Panc1 (cell line): ENCODE results near the gene MOK. TPM values are rescaled to one million over a fixed set of nuclear protein-coding genes. Genes with fewer than 3 reads are reported as not detected.

Experiments
- ATAC-seq: fragments of 200-7000 bp; cut with Tn5 transposase; 2 replicates; pipeline ENCODE4 v1.9.1; 2020; ENCODE audit warnings: mild to moderate bottlenecking, moderate library complexity
- BruUV-seq: library from RNA; stranded (reverse); fragments of 400-500 nt; replicated peaks from 2 replicates; lab custom pipeline; 2021; lab: Mats Ljungman, UMichigan
- CTCF ChIA-PET: fragments of 300-600 bp; sonication (Branson Sonifier 250); formaldehyde crosslinking; loops from one replicate; lab custom pipeline; 2022; ENCODE audit warnings: antibody characterized with exemption; lab: Charles Lee
- POLR2A ChIA-PET: fragments of 300-600 bp; sonication (Branson Sonifier 250); formaldehyde crosslinking; loops from one replicate; lab custom pipeline; 2022; ENCODE audit warnings: antibody characterized with exemption; lab: Charles Lee
- DNase-seq: peaks from one replicate; pipeline ENCODE4 v3.0.0-alpha.2; 2010; ENCODE audit warnings: low read depth, low spot score
- H3K27ac ChIP-seq: 2 replicates; pipeline ENCODE4 v1.5.1; 2011; ENCODE audit warnings: mild to moderate bottlenecking, low read length, inconsistent platforms
- H3K27me3 ChIP-seq: fragments of 200-500 bp; sonication (Bioruptor generic); 2 replicates; pipeline ENCODE4 v1.6.0; 2014; ENCODE audit warnings: low read length, inconsistent platforms; ENCODE audit not compliant: control insufficient read depth, insufficient read depth
- H3K36me3 ChIP-seq: fragments of 200-500 bp; sonication (Bioruptor generic); 2 replicates; pipeline ENCODE4 v1.5.1; 2014; ENCODE audit warnings: inconsistent platforms, mild to moderate bottlenecking, low read length, moderate library complexity; ENCODE audit not compliant: control insufficient read depth, insufficient read depth
- H3K4me1 ChIP-seq: 2 replicates; pipeline ENCODE4 v1.5.1; 2011; ENCODE audit warnings: inconsistent platforms, mild to moderate bottlenecking, low read length, moderate library complexity; ENCODE audit not compliant: control insufficient read depth, insufficient read depth
- H3K4me3 ChIP-seq, 2 experiments: 2 replicates each; pipeline ENCODE4 v1.5.1; 2011 to 2012; ENCODE audit warnings: low read depth in 2 of 2, low read length in 2 of 2, mild to moderate bottlenecking in 2 of 2, inconsistent platforms in 1 of 2, moderate library complexity in 1 of 2
- H3K9me3 ChIP-seq: fragments of 200-500 bp; sonication (Bioruptor generic); 2 replicates; pipeline ENCODE4 v1.5.1; 2014; ENCODE audit warnings: low read depth, mild to moderate bottlenecking, inconsistent platforms, low read length, moderate library complexity; ENCODE audit not compliant: control insufficient read depth, insufficient read depth
- CTCF ChIP-seq: fragments of 450-650 bp; IDR thresholded peaks from 2 replicates; pipeline ENCODE4 v1.5.1; 2017; ENCODE audit warnings: mild to moderate bottlenecking
- POLR2AphosphoS5 ChIP-seq: IDR thresholded peaks from 2 replicates; pipeline ENCODE4 v1.6.1; 2012; ENCODE audit warnings: mild to moderate bottlenecking, low read depth, low read length, moderate library complexity
- REST ChIP-seq, 2 experiments: IDR thresholded peaks; 2 replicates each; pipeline ENCODE4 v1.6.1; 2011 to 2012; ENCODE audit warnings: low read depth in 2 of 2, control low read depth in 1 of 2, low read length in 1 of 2, mild to moderate bottlenecking in 1 of 2, moderate library complexity in 1 of 2; ENCODE audit not compliant: insufficient read depth in 1 of 2
- SIN3A ChIP-seq: IDR thresholded peaks from 2 replicates; pipeline ENCODE4 v1.6.1; 2012; ENCODE audit warnings: low read depth, mild to moderate bottlenecking, low read length, moderate library complexity, borderline replicate concordance; ENCODE audit not compliant: insufficient read depth
- TCF7L2 ChIP-seq: IDR thresholded peaks from 2 replicates; pipeline ENCODE4 v1.6.1; 2011; ENCODE audit warnings: mild to moderate bottlenecking, low read depth, low read length, inconsistent platforms
- in situ Hi-C: cut with HindIII; loops from 2 replicates; pipeline ENCODE4 v1.10.0; 2016; ENCODE audit warnings: low sequenced_read_pairs, low pct_unique_long_range_greater_than_20kb
- intact Hi-C: fragments of 100-400 bp; cut with micrococcal nuclease; formaldehyde crosslinking; loops from one replicate; pipeline ENCODE4 v1.10.0; 2022; ENCODE audit not compliant: unreplicated experiment
- total RNA-seq: library from RNA; stranded (reverse); gene quantifications from one replicate; pipeline ENCODE4 v1.2.1, GENCODE V29; 2021; ENCODE audit not compliant: unreplicated experiment

Gene MOK
- total RNA-seq, 1 experiment from 2014 or later, result 9.8 TPM

GRCh38 chr14:102316743-102317563 is 12.0 kb upstream of the MOK start:
- Histone ChIP-seq H3K36me3 (no peaks in the 10 kb centered on the region), H3K4me1 (peaks cover 25% of the 10 kb centered on the region), H3K27ac (peak overlapping the region; percentile 87), H3K9me3 (no peaks in the 10 kb centered on the region), H3K4me3 (peak overlapping the region; percentile 57 to 75), H3K27me3 (no peaks in the 10 kb centered on the region)
- DNase-seq (peak; percentile 61), ATAC-seq (peak; percentile 79)
- ChIA-PET POLR2A (no interaction called here), CTCF (no interaction called here)
- no peak for TF ChIP-seq TCF7L2
- peak; percentile 69 for TF ChIP-seq CTCF
- BruUV-seq, result no TSS peak
- in situ Hi-C loops, result loop anchor here (25.0 kb wide), 1 partner anchor 105 kb away; no protein-coding TSS in a partner anchor
- intact Hi-C loops, result loop anchor here (10.0 kb wide), 1 partner anchor 352 kb away; the partner anchor contains the start of gene DYNC1H1

DNA sequence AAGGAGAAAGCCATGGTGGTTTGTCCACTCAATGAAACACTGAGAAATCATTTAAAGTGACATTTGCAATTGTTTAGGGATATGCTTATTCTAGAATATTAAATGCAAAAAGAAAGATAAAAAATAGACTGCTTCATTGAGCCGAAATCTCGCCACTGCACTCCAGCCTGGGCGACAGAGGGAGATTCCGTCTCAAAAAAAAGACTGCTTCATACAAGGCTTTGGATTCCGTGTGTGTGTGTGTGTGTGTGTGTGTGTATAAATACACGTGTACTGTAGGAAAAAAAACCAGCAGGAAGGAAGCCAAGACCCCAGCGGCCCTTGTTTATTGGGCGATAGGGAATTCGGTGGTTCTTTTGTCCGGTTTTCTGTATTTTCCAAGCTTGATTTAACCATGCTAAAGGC is 11.4 kb upstream of the MOK start:
- Histone ChIP-seq H3K27me3 (no peaks in the 10 kb centered on the region), H3K27ac (peak overlapping the region; percentile 87), H3K36me3 (no peaks in the 10 kb centered on the region), H3K4me3 (peak overlapping the region; percentile 57 to 75), H3K9me3 (no peaks in the 10 kb centered on the region), H3K4me1 (peaks cover 25% of the 10 kb centered on the region)
- DNase-seq (no peak), ATAC-seq (no peak)
- ChIA-PET CTCF (interaction anchor here (0.6 kb wide), 1 partner anchor 1279 kb away, joined by 3 read pairs; no protein-coding TSS in a partner anchor), POLR2A (no interaction called here)
- intact Hi-C loops (loop anchor here (10.0 kb wide), 1 partner anchor 352 kb away; the partner anchor contains the start of gene DYNC1H1), in situ Hi-C loops (loop anchor here (25.0 kb wide), 1 partner anchor 104 kb away; no protein-coding TSS in a partner anchor)
- no peak for TF ChIP-seq REST (IDR thresholded peaks at IDR 0.05; ENCODE audit: insufficient read depth in 1 of 2, low read depth in 2 of 2, low read length in 1 of 2)
- BruUV-seq, result no TSS peak

- BruUV-seq, result no TSS peak
- H3K4me3 ChIP-seq, result no peak overlapping the region; a peak in 1 of 4 replicates
- no peaks in the 10 kb centered on the region for H3K36me3 ChIP-seq
- no peaks in the 10 kb centered on the region for H3K9me3 ChIP-seq
- in situ Hi-C loops, result loop anchor here (25.0 kb wide), 1 partner anchor 103 kb away; no protein-coding TSS in a partner anchor
- POLR2A ChIA-PET, result interaction anchor here (0.5 kb wide), 1 partner anchor 11 kb away, joined by 3 read pairs; no protein-coding TSS in a partner anchor
- TF ChIP-seq POLR2AphosphoS5 (no peak), REST (IDR thresholded peaks at IDR 0.05; ENCODE audit: insufficient read depth in 1 of 2, low read depth in 2 of 2, low read length in 1 of 2) (no peak), SIN3A (no peak), CTCF (no peak), TCF7L2 (no peak)
- no peak overlapping the region for H3K27ac ChIP-seq
- H3K27me3 ChIP-seq, result no peaks in the 10 kb centered on the region
- peaks cover 19% of the 10 kb centered on the region for H3K4me1 ChIP-seq
- CTCF ChIA-PET, result interaction anchor here (0.7 to 0.9 kb wide), 2 partner anchors 84 to 355 kb away, joined by 3 to 8 read pairs; no protein-coding TSS in a partner anchor
- ATAC-seq (no peak), DNase-seq (no peak)
- intact Hi-C loops, result loop anchor here (10.0 kb wide), 1 partner anchor 350 kb away; the partner anchor contains the start of gene DYNC1H1
Measured at GRCh38 chr14:102315121-102315520, 10.2 kb upstream of the MOK start.
